GM21786 (cell line): Measurements from ENCODE around the gene CHD6.

Experiments
- ATAC-seq: cut with Tn5 transposase; IDR thresholded peaks from one replicate; pipeline ENCODE4 v1.9.1; 2021; ENCODE audit not compliant: unreplicated experiment

Gene CHD6

DNA sequence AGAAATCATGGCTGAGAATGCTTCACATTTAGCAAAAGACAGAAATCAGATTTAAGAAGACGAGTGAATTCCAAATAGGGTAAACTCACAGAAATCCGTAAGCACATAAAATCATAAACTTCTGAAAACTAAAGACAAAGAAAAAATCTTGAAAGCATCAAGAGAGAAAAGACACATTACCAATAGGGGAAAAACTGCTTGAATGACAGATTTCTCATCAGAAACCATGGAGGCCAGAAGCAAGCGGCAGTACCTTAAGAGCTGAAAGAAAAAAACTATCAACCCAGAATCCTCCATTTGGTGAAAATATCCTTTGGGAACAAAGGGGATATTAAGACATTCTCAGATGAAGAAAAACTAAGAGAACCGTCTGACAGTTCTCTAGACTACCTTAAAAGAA is 185.0 kb downstream of the CHD6 start:
- ATAC-seq, result no peak

DNA sequence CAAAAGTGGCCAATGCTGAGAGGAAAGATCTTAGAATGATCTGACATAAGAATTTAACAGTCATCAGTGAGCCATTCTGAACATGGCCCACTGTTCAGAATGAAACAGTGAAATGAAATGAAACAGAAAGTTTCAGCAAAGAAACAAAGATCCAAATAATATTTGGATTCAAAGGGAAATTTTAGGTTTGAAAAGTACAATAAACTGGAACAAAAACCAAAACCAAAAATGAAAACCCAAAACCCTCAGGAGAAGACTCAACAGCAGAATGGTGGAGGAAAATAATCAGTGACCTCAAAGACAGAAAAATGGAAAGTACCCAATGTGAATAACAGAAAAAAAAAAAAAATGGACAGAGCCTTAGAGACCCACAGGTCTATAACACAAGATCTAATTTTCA is 185.4 kb downstream of the CHD6 start:
- ATAC-seq, result no peak

DNA sequence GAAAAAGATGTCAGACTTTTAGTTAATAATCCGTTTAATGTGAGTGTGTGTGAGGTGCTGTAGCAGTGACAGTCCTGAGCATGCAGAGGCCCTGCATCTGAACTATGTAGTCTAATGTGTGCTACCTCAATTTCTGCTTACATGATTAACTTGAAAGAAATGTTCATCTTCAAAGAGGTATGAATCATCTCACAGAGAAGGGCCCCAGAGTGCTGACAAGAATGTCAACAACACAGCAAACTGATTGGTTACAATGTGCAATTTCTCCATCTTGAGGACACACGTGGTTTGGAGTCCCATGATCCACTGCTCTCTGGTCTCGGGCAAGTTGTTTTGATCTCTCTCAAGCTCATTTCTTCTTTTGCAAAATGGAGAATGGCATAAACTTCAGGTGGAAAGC is 189.9 kb downstream of the CHD6 start:
- ATAC-seq, result no peak

DNA sequence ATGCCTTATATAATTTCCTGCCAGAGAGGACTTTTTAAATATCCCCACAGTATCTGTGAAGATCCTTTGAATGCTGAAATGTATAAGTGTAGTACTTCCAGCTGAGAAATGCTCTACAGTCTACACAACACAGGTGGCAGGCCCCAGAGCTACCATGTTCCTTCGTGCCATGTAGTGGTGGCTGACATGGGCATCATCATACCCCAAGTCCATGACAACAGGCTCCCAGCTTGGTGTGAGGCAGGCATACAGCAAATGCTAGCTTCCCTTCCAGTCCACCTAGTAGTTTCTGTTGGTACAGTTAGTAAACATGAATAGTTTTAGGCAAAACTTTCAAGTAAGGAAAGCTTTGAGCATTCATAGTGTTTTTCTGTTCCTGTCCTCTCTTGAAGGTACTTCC is 190.3 kb downstream of the CHD6 start:
- no peak for ATAC-seq

DNA sequence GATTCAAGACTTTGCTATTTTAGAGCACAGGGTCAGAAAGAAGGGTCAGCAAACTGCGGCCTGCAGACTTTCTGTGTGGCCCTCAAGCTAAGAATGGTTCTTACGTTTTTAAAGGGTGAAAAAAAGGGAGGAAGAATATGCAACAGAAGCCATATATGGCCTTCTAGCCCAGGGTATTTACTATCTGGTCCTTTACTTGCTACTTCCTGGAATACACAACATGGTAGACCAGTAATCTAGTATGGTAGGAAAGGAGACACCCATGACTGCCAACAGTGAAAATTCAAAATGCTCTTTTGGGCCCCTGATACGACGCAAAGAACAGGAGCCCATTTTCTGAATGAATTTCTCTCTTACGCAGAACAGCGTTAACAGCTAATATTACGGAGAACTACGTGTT is 191.2 kb downstream of the CHD6 start:
- no peak for ATAC-seq

DNA sequence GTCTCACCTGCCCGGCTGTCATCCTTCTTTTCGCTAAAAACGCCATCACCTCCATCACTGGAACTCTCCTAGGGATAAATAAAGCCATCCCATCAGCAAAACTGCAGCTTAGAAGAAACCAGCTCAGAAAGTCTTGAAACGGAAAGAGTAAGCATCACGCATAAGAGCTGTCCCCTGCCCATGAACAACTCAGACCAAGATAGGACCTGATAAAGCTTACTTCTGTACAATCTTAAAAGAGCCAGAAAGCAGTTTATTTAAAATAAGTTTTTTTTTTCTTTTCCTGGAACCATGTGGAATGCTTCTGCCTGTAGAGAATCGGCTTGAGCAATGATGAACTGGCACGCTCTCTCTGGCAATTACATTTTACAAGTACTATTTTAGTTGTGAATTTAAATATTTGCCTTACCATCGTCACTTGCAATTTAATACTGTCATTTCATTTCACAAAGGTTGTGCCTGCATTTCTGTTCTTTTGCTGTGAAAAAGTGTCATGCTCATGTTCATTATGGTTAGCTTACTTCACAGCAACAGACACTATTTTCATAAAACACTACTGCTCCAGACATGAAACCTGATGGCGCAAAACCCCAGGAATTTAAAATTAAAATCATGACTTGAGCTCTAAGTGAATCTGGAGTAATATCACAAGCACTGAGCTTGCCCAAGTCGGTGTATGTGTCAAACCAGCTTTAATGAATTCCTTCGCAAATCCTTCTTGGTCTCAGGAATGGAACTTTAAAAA is 191.9 kb downstream of the CHD6 start:
- no peak for ATAC-seq

DNA sequence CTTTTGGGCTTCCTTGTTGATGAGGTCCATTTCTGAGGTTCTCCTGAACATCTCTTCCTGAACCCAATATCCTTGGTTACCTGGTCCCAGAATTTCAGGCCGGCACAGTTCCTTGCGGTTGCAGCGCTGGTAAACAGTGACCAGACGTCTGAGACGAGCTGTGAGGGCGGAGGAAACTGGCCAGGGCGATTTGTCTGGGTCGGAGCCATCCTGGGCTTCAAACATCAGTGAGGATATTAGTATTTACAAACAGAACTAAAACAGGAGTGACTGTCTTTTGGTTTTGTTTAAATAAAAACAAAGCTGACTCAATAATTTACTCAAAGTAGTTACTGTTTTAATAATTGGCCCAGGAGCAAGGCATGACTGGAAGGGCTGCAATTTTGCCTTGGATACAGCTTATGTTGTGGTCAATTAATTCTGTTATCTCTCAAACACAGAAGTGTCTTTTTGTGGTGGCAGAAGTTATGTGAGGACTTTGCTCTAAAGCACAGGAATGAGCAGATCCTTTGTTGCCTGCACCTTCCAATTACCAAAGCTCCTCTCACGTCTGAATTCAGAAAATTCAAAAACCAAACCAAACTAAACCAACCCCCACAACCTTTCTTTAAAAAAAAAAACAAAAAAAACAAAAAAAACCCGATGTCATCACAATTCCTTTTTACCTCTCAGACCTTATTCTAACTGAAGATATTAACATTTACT is 192.8 kb downstream of the CHD6 start:
- no peak for ATAC-seq

DNA sequence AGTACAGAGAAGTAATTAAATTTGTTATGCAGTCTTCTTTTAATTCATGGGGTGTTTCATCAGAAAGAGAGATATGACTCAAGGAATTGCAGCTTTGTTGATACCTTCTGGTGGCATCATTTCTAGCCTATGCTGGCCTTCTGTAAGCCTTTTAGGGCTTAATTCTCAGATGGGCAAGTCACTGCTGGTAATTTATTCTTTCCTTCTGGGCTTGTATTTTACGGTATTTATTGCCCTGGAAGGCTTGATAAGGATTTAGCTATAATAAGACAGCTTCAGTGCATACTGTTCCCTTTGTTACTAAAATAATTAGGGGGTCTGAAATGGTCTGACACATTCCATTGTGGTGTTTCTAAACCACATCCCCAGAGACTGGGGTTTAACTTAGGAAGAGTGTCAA is 193.6 kb downstream of the CHD6 start:
- no peak for ATAC-seq

DNA sequence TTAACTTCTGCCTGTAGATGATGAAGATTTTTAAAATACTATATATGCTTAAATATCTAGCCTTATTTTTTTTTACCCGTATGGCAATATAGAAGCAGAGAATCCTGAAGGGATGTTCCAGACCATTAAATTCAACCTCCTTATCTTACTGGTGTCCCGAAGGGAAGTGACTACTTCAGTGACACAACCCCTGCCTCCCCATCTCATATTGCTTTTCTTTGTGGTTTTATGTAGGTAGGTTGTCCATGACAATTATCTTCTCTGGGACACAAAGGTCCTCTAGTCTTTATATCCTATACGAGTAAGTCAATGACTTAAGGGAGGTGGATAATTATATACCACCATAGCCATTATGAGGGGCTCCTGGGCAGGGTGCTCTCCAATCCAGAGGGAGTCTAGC is 194.2 kb downstream of the CHD6 start:
- no peak for ATAC-seq

DNA sequence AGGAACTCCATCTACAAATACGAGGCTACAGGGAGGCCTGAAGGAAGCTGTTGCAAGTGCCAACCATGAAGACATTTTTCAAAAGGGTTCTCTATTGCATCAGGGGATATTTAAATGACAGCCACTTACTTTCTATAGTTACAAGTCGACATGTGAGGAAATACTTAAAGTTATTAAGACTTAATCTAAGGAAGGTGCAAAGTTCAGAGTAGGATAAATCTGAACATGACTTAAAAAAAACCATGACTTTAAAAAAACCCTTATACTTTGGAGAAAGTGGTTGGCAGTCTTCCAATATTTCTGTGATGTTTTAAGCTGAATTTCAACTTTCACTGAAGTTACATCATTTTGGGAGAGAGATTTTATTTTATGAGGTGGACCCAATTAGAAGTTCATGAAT is 195.2 kb downstream of the CHD6 start:
- ATAC-seq, result no peak

DNA sequence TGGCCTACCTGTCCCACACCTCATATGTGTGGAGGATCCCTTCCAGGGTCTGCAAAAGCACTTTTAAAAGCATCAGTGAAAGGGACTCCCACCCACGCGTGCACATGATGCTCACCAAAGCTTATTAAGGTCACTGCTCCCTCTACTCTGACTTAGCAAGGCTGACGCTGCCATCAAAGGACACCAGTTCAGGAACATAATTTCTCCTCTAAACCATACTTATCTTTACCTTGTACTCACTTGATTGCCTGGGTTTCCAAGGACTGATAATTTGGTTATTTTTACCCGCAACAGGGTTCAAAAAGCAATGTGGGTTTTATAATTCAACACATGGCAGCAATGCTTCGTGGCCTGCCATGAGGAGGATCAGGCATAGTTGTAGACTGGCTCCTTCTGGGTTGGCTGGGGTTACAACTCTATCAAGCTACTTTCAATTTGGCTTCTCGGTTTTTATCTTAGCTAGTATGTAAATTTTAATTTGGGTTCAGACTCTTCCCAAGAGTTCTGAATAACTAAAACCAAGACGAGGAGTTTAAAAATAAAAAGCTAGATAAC is 199.4 kb downstream of the CHD6 start:
- ATAC-seq, result no peak

DNA sequence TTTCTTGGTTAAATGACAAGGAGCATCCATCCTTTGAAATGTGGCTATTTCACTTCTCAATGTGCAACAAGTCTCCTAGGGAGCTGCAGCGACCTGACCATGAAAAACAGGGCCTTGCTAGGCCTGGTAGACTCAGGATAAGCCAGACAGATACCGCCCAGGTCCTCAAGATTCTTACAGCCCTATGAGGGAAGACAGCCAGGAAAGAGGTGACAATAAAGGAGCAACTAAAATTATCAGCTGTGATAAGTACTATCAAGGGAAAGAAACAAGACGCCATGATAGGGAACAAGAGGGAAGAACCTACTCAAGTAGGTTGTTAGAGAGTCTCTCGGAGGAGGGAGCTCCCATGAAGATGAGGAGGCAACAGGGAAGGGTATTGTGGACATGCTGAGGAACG is 200.1 kb downstream of the CHD6 start:
- no peak for ATAC-seq

DNA sequence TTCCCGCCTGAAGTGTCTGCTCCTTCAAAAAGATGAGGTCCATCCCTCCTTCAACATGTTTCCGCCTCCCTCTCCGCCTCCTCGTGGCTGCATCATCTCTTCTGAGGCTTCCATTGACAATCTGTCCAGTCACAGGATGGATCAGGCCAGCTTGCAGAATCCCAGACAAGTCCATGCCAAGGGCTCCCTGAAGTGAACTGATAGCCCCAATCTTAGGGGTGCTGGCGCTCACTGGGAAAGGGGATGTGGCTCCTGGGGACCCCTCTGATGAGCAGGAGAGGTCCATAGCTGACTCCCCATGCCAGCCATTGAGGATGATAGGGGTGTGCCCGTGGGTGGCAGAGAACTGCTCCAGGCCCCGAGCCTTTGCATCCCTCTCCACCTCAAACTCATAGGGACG is 203.0 kb downstream of the CHD6 start:
- no peak for ATAC-seq

DNA sequence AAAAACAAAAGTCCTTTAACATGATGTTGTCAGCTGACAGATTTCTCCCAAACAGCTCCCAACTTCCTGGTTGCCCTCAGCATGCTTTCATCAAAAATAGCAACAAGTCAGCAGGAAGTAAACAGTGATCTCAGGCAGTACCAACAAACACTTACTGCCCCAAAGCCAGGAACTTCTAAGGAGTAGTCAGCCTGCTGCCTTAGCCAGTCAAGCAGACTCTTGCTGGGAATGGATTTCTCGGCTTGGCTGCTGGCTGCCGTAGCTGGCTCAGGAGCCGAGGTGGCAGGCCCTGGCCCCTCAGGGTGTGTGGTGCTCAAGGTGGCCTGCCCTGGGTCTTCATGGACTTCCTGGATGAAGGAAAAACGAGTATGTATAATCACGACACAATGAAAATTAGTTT is 205.0 kb downstream of the CHD6 start:
- no peak for ATAC-seq

DNA sequence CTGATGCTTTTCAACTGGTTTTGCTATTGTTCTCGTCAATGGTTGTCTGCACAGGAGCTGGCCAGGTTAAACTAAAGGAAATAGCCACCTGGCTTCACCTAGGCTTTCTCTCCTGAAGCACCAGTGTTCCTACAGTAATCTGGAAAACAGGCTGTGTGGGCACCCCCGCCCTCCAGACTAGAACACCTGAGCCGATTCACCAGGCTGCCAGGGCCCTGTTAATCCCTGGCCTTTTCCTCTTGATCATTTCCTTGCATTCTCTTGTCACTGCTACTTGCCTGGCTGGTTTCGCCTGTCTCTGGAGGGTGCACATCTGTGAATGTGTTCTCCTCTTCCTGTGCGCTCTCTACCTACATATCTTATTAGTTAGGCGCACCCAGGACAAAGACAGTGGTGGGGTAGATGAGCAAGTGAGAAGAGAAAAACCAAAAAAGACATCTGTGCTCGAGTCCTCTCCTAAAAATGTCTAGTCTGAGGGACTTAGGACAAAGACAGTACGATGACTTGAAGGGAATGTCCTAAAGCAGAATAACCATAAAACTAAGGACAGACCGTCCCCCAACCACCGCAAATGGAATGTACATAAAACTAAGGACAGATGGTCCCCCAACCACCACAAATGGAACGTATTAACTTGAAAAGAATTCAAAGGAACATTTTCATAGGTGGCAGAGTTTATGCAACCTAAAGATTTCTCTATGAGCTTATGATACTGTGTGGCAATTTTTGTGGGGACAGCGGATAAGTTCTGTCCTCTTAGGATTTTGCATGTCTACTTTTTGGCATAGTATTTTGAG is 205.7 kb downstream of the CHD6 start:
- ATAC-seq, result no peak

DNA sequence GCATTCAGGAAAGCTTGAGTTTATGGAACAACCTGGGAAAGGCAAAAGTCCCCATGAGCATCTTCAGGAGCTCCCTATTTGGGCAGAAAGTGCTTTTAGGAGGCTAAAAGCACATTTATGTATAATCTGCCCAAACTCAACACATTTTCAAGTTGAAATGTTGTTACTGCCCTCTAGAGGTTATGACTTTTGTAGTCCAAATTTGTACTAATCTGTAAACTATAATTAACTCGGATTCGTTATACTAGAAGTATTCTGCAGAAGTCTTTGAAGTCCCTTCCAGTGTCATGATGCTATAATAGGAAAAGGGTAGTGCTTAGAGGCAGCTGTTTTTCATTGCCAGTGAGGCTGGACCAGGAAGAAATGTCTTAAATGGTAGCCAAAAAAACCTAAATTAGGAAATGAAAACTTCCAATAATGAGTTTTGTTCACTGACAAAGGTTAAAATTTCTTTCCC is 206.8 kb downstream of the CHD6 start:
- no peak for ATAC-seq

DNA sequence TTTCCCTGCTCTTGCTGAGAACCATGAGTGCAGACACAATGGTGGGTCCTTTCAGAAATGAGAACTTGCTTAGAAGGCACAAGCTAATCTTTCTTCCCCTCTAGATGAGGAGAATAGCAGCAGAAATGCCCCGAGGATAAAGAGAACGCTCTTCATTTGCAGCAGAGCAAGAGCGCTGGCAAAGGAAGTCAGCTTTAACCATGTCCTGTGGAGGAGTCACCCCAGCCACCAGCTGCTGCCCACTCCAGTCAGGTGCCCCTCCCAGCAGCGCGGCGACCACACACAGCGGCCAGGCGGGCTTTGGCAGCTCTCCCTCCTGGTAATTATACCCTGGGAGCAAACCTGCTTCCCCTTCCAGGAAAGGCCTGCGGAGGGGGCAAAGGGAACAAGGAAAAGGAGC is 209.2 kb downstream of the CHD6 start:
- no peak for ATAC-seq

DNA sequence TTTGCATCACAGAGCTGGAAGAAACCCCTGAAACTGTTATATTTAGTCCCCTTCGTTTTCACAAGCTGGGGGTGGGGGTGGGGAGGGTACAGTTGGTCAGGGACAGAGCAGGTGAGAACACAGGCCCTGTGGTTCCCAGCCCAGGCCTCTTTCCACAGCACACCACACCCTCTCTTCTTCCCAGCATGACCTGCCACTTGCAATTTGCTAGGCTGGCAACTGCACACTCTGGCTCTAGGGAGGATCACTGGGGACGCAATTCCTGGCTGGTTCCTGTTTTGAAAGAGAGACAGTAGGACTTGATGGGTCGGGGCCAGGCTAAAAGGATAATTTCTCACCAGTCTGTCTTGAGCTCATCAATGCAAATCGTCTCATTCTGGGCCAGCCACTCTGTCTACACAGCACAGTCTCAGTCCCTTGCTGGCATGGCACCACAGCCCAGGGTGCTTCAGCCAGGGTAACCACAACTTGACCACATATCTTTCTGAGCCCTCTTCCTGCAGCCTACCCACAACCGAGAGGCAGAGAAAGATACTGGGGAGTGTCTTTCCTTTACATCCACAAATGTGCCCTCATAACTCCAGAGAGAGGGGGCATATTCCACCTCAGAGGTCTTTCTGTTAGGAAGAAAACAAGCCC is 209.9 kb downstream of the CHD6 start:
- ATAC-seq, result peak; percentile 79

DNA sequence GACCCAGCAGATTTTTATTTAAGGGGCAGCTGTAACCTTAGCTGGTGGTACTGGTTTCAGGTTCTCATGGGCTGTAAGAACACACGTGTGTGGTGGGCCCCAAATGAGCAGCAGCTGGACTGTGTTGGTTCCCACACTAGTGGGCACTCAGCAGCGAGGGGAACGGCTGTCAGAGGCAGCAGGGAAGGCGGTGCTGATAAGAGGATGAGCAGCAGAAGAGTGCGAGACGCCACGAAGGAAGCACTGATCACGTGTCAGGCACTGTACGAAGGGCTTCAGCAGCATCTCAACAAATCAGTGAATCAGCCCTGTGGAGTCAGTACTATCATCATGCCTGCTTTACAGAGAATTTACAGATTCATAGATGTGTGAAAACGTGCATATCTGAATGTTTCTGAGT is 210.6 kb downstream of the CHD6 start:
- ATAC-seq, result no peak

DNA sequence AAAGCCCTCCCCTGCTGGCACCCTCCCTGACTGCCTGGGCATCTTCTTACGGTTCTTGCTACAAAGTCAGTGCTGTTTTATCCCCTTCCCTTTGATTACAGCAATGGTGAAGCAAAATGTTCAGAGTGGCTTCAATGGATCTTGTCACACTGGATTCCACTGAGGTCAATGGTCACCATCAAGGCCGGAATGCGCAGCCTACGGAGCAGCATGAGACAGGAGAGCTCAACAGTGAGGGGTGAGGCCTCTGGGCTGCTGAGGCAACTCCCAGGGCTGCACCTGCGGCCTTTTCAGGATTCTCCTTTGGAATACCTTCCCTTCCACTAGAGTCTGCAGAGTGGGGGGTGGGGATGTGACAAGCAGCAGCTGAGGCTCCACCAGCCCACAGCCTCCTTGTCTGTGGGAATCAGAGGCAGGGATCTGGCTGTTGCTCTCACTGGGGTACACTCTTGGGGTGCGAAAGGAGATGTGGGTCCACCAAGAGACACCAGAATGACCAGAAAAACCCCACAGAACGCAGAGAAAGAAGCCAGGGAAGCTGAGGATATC is 211.2 kb downstream of the CHD6 start:
- ATAC-seq, result no peak

DNA sequence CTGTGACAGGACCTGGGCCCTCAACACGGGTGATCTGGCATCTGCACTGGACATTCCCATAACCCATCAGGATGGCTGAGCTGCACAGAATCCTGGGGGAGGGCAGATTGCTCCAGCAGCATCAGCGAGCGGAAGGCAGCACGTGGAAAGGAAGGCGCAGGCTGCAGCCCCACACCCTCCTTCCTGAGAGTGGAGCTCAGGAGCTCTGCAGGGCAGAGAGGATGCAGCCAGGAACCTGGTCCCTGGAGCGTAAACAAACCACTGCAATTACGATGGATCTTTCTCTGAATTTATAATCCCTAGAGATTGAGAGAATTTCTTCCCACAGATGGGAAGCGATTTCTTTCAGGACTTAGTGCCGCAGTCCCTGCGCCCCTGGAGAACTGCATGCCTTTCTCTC is 211.8 kb downstream of the CHD6 start:
- no peak for ATAC-seq
